Measurements from ENCODE around the gene MATN1. TPM values are rescaled to one million over a fixed set of nuclear protein-coding genes. Genes with fewer than 3 reads are reported as not detected.

Gene MATN1
- total RNA-seq, 2 donors from 2014 or later, result not detected

DNA sequence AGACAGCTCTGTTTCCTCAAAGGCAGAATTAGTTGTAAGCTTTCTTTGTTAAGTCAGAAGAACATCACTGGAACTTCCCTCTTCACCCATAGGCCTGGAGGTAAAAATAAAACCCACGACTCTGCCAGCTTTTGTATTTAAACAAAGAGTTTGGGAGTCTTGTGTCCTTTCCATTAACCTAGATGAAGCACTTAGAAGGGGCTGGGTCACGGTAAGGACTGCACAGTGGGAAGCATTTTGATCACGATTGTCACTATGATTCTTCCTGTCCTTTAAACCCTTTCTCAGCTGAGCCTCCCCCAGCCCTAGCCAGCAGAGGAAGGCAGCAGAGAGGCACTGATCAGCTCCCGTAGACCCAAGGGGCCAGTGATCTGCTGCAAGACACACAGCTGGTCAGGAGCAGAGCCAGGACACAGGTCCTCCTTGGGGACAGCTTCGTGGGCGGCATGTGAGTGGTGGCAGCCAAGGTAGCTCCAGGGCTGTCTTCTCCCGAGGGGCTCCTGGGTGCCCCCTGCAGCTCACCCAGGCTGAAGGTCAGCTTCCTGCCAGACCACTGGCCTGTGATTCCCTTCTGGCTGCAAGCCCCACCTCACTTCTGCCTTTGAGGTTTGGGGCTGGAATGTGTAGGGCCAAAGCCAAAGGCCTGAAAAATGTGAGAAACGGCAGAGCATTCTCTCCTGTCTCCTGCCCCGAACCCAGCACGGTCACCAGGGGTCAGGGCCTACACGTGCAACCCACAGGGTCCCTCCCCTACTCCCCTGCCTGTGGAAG lies 38.2 kb upstream of the MATN1 start:
- peak; percentile 72 for DNase-seq
- no peaks in the 10 kb centered on the region for H3K36me3 ChIP-seq (ENCODE audit: control insufficient read depth, insufficient read depth, low read length)
- Mint-ChIP-seq H3K27me3 (ENCODE audit: insufficient read depth) (no peaks in the 10 kb centered on the region), H3K27ac (peak overlapping the region; percentile 39), H3K4me3 (no peak overlapping the region), H3K36me3 (ENCODE audit: low read depth) (no peaks in the 10 kb centered on the region), H3K4me1 (peaks cover 14% of the 10 kb centered on the region), H3K9me3 (no peaks in the 10 kb centered on the region)
- H3K4me1 ChIP-seq (ENCODE audit: control insufficient read depth, insufficient read depth, low read length), result no peaks in the 10 kb centered on the region
- H3K27ac ChIP-seq (ENCODE audit: low read depth, low read length), result no peak overlapping the region
- H3K27me3 ChIP-seq (ENCODE audit: control insufficient read depth, insufficient read depth, low read length, poor library complexity, severe bottlenecking), result no peaks in the 10 kb centered on the region
- H3K4me3 ChIP-seq (ENCODE audit: low read length), result no peak overlapping the region
- no peak overlapping the region for H3K9ac ChIP-seq (ENCODE audit: extremely low read depth, low read length, poor library complexity, severe bottlenecking)
- WGBS, 2 experiments (ENCODE audit: insufficient coverage in 1 of 2, insufficient read length in 1 of 2), result 50 to 76% methylated on average over 6 to 11 of the region's 11 CpGs
- TF ChIP-seq CTCF (conservative IDR thresholded peaks at IDR 0.05), result peak; percentile 54
- peaks cover 5% of the 10 kb centered on the region for H3K9me3 ChIP-seq (ENCODE audit: control insufficient read depth, low read length)

- Mint-ChIP-seq H3K9me3 (no peaks in the 10 kb centered on the region), H3K27me3 (ENCODE audit: insufficient read depth) (no peaks in the 10 kb centered on the region), H3K36me3 (ENCODE audit: low read depth) (no peaks in the 10 kb centered on the region), H3K4me3 (no peak overlapping the region), H3K4me1 (peaks cover 14% of the 10 kb centered on the region), H3K27ac (no peak overlapping the region)
- no peaks in the 10 kb centered on the region for H3K27me3 ChIP-seq (ENCODE audit: control insufficient read depth, insufficient read depth, low read length, poor library complexity, severe bottlenecking)
- peaks cover 5% of the 10 kb centered on the region for H3K9me3 ChIP-seq (ENCODE audit: control insufficient read depth, low read length)
- no peak overlapping the region for H3K4me3 ChIP-seq (ENCODE audit: low read length)
- H3K36me3 ChIP-seq (ENCODE audit: control insufficient read depth, insufficient read depth, low read length), result no peaks in the 10 kb centered on the region
- no peak overlapping the region for H3K9ac ChIP-seq (ENCODE audit: extremely low read depth, low read length, poor library complexity, severe bottlenecking)
- TF ChIP-seq CTCF (conservative IDR thresholded peaks at IDR 0.05), result peak; percentile 11
- H3K27ac ChIP-seq (ENCODE audit: low read depth, low read length), result no peak overlapping the region
- DNase-seq, result no peak
- WGBS, 2 experiments (ENCODE audit: insufficient coverage in 1 of 2, insufficient read length in 1 of 2), result 92 to 93% methylated on average over 18 of the region's 18 CpGs
- no peaks in the 10 kb centered on the region for H3K4me1 ChIP-seq (ENCODE audit: control insufficient read depth, insufficient read depth, low read length)
These were observed 37.4 kb upstream of the MATN1 start for GRCh38 chr1:30760596-30761324.

DNA sequence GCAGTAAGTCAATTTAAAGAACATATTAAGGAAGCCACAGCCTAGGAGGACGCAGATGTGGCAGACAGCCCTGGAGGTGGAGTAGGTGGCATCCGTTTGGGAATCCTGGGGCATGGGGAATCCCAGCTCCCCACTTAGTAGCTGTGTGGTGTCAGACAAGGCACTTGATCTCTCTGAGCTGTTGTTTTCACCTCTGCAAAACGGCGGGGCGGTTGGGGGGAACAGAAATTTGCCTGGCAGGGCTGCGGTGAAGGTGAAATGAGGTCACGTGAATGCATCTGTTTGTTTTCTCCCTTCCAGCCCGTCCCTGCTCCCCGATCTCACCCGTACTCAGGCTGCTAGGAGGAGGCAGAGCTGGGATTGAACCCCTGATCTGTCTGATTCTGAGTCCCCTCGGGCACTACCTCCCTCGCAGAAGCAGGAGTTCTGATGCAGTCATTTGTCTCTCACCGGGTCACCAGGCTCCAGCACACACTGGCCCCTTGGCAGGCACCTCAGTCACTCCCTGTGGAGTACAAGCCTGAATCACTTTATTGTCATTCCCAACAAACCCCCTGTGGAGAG lies 36.4 kb upstream of the MATN1 start:
- H3K4me3 Mint-ChIP-seq, result no peak overlapping the region
- Histone ChIP-seq H3K9ac (ENCODE audit: extremely low read depth, low read length, poor library complexity, severe bottlenecking) (no peak overlapping the region), H3K36me3 (ENCODE audit: control insufficient read depth, insufficient read depth, low read length) (no peaks in the 10 kb centered on the region), H3K27me3 (ENCODE audit: control insufficient read depth, insufficient read depth, low read length, poor library complexity, severe bottlenecking) (no peaks in the 10 kb centered on the region), H3K9me3 (ENCODE audit: control insufficient read depth, low read length) (peaks cover 5% of the 10 kb centered on the region), H3K27ac (ENCODE audit: low read depth, low read length) (no peak overlapping the region), H3K4me3 (ENCODE audit: low read length) (no peak overlapping the region), H3K4me1 (ENCODE audit: control insufficient read depth, insufficient read depth, low read length) (no peaks in the 10 kb centered on the region)
- 84 to 90% methylated on average over 9 to 13 of the region's 13 CpGs for WGBS, 2 experiments (ENCODE audit: insufficient coverage in 1 of 2, insufficient read length in 1 of 2)
- H3K27ac Mint-ChIP-seq, result peak overlapping the region; percentile 39
- DNase-seq, result peak; percentile 61
- no peaks in the 10 kb centered on the region for H3K9me3 Mint-ChIP-seq
- no peaks in the 10 kb centered on the region for H3K27me3 Mint-ChIP-seq (ENCODE audit: insufficient read depth)
- H3K4me1 Mint-ChIP-seq, result peaks cover 14% of the 10 kb centered on the region
- H3K36me3 Mint-ChIP-seq (ENCODE audit: low read depth), result no peaks in the 10 kb centered on the region
- no peak for TF ChIP-seq CTCF (conservative IDR thresholded peaks at IDR 0.05)
